GM21723 (cell line): ENCODE results near the gene IFNGR1.
A peak's percentile ranks its signal among the peaks of the same experiment; 100 is the strongest.
"Not testable (repeated sequence)": the region's sequence is repeated elsewhere in the genome, so short reads cannot be mapped to it uniquely, and the experiment has no call there.

ENCODE experiments used
- ATAC-seq: cut with Tn5 transposase; IDR thresholded peaks from one replicate; pipeline ENCODE4 v1.9.1; 2021; ENCODE audit warnings: mild to moderate bottlenecking, moderate library complexity; ENCODE audit not compliant: unreplicated experiment

Gene IFNGR1

DNA sequence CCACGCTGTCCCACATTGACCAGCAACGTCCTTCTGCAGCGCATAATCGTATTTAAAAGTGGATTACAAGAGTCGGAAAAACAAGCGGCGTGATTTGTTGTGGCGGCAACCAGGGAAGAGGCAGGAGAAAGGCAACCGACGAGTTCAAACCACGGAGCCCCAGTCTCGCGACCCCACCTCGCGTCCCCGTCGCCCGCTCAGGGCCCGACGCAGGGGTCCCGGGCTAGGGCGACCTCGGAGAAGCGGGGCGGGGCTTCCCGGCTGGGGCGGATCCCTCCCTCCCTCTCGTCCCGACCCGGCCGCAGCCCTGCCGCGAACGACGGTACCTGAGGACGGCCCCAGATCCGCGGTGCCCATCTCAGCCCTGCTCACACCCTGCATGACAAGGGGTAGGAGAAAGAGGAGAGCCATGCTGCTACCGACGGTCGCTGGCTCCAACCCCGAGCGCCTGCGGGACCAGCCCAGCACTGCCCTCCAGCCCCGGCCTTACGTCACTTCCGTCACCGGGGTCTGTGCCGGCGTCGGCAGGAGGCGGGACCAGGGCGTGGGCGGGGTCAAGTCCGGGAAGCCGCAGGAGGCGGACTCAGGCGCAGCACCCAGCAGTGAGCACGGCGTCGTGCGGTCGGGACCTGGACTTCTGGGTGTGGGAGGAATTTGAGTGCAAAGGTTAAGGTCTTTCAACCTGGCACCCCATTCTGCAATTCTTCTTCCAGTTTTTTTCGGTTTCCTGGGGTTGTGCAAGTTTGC is at the start of gene IFNGR1:
Gene IFNGR1 (minus strand): TSS at position 469 of the 747 bp plus-strand sequence. CDS start 58 bp downstream, at position 411.
- ATAC-seq = peak; percentile 84

DNA sequence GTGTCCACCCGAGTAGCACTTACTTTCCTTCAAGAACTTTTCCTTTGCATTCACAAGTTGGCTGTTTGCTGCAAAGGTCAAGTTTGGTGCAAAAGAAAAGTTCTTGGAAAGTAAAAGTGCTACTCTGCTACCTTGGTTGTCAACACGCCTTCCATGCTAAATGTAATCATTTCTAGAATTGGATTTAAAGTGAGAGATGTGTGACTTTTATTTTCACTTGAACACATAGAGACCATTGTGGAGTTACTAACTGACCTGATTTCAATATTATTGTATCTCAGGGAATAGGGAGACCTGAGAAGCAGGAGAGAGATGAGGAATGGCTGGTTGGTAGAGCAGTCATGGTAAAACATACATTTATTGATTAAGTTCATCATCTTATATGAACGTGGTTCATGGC is 49.7 kb upstream of the IFNGR1 start:
- no peak for ATAC-seq

DNA sequence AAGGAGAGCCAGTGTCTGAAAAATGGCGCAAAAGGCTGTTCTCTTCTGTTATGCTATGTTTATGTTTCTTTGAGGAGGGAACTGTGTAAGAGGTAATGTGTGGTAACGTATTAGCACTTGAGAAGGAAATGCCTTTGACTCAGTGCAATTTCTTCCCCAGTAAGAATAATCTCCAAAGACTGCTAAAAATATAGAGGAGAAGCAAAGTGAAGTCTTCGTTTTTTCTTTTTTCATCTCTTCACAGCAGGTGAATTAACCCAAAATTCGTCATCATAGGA is 47.1 kb upstream of the IFNGR1 start:
- ATAC-seq = no peak

DNA sequence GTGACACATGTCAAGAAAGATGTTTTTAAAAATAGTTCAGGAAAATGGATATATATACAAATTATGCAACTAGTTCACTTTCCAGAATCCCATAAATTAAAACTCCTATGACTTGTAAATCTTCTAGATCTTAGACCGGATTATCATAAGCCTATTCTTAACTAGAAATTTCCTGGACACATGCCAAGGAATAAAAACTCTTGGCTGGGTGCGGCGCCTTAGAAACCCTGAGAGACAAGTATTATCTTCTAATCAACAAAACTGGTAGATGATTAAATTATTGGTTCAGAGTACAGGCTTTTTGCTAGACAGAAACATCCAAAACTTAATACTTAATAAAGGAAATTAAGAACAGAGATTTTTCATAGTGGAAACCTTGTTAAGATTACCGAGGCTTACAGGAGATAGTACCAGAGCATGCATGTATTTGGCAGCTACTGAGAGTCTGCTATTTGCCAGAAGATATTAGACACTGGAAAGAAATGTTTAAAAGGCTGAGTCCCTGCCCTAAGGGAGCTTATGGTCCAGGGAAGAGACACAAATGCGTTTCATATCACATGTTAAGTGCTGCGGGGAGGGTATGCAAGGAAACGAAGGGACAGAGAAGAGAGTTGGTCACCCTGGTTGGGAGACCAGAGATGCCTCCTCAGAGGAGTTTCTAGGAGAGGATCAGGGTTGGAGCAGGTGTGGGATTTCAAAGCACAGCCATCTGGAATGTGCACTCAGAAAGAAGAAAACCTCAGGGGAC is 46.5 kb upstream of the IFNGR1 start:
- ATAC-seq = no peak

DNA sequence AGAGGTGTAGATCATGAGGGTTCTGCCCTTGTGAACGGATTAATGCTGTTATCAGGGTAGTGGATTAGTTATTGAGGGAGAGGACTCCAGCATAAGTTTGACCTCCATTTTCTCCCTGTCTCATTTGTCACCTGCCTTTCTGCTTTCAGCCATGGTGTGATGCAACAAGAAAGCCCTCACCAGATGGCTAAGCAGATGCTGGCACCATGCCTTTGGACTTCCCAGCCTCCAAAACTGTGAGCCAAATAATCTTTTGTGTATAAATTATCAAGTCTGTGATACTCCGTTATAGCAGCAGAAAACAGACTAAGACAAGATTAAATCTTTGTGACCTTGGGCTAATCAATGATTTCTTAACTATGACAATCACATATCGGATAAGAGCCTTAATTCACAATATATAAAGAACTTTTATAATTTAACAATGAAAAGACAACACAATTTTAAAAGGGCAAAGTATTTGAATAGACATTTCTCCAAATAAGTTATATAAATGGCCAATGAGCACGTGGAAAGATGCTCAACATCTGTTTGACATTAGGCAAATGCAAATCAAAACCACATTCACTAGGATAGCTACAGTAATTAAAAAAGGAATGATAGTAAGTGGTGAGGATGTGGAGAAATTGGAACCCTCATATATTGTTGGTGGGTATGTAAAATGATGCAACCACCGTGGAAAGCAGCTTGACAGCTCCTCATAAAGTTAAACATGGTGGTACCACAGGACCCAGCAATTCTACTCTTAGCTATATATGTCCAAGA is 45.3 kb upstream of the IFNGR1 start:
- no peak for ATAC-seq

DNA sequence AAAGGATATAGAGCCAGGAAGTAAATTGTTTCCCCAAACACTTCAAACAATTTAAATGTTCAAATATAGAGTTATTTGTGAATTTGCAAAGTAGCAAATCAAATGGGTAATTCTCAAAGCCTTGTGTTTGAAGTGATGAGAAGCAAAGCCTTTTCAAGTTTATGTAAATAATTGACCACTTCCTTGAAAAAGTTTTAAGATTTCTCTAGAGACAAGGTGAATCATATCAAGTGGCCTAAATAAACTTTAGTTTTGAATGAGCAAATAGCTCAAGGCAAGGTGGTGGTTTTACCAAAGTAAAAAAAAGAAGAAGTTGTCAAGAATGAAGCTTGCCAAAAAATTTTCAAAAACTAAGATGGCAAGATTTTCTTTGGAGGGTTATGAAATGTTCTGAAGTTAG is 42.6 kb upstream of the IFNGR1 start:
- no peak for ATAC-seq

DNA sequence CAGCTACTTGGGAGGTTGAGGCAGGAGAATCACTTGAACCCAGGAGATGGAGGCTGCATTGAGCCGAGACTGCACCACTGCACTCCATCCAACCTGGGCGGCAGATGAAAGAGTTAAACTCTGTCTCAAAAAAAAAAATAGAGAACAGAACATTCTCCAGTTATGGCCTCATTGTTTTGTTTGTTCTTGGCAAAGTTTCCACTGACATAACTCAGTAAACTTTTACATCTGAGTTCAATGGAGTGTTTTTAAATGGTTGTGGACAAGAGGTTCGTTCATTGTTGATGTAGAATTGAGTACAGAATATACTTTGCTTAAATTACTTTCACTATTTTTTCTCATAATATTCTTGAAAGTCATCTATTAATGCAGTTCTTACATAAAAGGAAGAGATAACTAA is 42.2 kb upstream of the IFNGR1 start:
- ATAC-seq = no peak

DNA sequence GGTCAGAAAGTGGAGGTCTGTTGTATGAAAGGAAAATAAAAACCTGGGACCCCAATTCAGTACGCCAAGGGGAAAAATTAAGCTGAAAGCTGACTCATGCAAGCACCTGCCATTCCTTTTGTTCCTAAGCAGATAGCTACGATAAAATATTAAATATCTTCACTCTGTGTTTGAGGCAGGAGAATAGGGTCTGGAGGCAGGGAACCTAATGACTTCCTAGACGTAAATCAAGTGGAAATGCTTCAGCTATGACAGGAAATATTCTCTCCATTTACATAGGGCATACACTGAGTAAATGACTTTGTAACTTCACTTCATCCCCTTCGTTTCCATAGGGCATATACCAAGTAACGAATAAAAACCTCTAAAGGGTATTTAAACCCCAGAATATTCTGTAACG is 41.0 kb upstream of the IFNGR1 start:
- no peak for ATAC-seq

DNA sequence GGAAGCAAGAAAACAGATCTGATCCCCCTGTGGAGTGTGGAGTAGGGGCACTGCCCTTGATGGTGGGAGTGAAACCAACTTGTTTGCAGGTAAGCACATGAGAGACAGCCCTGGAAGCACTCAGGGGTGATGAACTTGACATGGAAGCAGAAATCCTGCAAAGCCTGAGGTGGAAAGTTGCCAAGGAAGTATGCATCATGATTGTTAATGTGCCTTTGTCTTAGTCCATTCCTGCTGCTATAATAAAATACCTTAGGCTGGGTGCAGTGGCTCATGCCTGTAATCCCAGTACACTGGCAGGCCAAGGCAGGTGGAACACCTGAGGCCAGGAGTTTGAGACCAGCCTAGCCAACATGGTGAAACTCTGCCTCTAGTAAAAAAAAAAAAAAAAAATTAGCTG is 40.2 kb upstream of the IFNGR1 start:
- no peak for ATAC-seq

DNA sequence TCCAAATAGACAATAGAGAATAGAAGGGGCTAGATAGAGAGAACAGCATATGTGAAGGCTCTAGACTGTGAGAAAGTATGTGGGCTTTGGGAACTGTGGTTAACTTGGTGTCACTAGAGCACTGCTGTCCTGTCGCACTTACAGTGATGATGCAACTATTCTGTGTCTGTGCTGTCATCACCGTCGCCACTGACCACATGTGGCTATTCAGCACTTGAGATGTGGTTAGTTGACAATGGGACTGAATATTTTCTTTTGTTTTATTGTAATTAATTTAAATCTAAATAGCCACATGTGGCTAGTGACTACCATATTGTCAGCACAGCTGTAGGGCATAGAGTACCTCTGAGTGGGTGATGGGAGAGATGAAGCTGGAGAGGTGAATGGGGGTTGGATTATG is 39.0 kb upstream of the IFNGR1 start:
- ATAC-seq = no peak

DNA sequence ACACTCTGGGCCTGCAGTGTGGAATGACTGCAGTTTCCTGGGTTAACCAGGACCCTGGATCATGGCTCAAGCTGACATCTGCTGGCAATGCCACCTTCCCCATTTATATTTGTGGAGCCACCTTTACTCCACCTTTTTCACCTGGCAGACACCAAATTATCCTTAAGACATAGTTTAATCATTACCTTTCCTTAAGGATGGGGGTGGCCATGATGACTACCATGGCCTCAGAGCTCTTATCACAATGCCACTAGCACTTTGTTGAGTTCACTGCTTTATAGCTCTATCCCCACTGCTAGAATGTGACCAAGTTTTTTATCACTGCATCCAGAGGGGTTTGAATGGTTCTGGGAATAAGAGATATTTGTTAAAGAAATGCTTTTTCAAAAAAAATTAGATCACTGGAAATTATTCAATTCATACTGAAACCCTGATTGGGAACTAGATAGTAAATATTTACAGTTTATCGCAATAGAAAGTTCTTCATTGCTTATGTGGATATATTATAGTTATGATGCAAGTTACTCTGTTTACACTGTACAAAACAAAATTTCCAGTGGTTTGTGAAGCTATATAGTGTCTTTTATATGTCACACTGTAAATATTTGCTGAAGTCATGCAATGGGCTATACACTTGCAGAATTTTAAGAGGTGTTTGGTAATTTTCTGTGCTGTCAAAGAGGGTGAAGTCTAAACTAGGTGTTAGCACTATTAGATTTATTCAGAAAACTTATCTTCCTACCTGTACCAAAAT is 37.3 kb upstream of the IFNGR1 start:
- ATAC-seq = no peak

DNA sequence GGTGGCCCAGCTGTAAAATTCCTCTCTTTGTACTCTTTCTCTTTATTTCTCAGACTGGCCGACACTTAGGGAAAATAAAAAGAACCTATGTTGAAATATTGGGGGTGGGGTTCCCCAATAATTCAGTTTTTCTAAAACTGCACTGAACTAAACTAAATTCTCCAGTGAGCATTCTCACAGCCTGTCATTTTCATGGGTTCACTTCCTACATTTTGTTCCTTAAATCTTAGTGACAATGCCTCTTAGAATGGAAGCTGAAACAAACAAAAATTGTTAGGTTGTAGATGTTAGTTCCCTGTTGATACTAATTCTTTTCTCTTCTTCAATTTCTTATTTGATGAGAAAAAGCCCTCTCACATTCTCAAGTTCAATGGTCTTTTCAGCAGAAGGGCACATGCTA is 35.8 kb upstream of the IFNGR1 start:
- ATAC-seq = no peak

DNA sequence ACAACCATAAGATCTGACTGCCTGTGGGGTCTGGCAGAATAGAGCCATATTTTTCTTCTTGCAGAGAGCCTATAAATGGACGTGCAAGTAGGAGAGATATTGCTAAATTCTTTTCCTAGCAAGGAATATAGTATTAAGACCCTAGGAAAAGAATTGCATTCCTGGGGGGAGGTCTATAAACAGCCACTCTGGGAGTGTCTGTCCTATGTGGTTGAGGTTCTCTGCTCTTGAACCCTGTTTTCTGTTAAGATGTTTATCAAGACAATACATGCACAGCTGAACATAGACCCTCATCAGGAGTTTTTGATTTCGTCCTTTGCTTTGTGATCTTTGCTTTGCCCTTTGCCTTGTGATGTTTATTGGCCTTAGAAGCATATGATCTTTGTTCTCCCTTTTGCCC is 35.2 kb upstream of the IFNGR1 start:
- not testable (repeated sequence) for ATAC-seq

DNA sequence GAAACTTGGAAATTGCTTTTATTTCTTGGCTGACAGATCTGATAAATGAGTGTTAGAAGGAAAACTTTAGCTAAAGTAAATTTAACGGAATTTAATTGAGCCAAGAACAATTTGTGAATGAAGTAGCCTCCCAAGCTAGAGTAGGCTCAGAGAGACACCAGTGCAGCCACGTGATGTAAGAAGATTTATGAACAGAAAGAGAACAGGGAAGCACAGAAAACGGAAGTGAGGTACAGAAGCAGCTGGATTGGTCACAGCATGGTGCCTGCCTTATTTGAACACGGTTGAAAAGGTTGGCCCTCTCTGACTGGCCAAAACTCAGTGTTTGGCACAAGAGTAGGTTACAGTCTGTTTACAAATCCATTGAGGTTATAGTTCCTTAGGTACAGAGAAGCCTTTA is 29.5 kb upstream of the IFNGR1 start:
- no peak for ATAC-seq

DNA sequence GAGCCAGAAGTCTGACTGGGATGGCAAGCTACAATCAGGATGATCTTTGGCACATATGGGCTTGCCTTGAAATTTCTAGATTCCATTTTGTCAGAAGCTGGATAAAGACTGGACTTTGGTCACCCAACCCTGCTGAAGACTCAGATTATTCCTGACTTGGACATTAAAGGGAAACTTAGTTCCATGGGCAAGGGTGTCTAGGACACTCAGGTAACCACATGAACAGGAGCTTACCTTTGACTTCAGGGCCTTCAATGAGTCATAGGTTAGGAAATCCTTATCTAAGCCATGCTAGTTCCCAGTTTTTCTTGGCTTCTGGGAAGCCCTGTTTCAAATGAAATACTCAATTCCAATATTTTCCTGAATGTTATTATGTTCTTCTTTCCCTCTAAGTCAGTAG is 28.5 kb upstream of the IFNGR1 start:
- ATAC-seq = no peak

DNA sequence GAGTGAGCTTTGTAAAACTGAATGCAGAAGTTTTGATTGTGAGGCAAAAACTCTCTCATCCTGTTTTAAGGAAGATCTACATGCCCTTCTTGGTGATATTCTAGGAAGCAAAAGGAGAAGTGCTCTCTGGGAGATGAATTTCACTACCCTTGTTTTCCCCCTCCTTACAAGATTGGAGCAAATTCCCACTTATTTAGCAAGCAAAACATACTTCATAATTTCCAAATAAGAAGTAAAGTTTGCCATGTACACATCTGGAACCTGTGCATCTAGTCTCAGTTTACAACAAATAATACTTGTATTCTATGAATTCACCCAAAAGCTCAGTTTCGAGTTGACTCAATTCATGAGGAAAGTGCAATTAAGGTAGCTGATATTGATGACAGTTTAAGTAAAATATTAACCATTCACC is 27.6 kb upstream of the IFNGR1 start:
- no peak for ATAC-seq

DNA sequence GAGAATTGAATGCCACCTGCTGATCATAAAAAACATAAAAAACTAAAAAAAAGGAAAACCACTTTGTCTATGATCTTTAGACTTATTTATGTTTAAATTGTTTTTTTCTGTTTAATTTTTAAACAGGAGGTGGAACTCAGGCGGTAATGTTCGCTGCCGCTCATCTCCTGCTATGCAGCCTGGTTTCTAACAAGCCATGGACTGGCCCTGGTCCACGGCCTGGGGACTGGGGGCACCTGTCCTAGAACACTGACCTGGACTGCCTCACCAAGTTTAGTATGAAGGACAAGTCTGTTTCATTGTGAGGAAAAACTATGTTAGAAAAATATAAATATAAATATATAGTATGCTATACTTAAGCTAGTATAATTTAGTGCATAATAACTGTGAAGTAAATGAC is 27.0 kb upstream of the IFNGR1 start:
- no peak for ATAC-seq

DNA sequence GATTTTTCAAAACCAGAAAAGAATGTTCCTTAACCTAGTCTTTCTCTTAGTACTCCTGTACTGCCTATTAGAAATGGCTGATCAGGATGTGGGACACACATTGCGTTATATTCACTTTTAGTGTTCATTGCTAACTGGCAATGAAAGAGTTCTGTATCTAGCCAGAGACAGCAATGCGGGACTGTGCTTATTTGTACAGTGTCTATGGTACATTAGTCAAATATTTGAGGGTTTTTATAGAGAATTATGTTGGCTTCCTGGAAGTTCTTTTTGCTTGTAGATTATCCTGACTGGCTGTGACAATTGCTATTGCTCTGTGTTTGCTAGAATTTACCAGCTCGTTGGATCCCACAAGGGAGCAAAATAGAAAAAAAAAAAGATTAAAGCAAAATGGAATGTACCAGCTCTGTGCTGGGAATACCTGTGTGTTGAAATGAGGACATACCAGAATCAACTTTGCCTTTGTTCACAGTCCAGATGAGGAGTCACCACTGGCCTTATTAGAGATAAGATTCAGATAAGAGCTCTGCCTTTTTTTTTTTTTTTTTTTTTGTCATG is 22.4 kb upstream of the IFNGR1 start:
- ATAC-seq = no peak

DNA sequence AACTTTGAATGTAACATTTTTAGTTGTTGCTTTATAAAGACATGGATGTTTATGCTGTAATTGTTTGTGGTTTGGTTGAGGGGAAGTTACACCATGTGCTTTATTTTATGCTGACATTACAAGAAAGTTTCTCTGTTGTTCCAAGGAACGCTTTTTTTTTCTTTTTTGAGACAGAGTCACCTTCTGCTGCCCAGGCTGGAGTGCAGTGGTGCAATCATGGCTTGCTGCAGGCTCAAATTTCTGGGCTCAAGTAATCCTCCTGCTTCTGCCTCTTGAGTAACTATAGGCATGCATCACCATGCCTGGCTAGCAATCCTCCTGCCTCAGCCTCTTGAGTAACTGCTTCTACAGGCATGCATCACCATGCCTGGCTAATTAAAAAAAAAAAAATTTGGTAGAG is 21.0 kb upstream of the IFNGR1 start:
- ATAC-seq = no peak

DNA sequence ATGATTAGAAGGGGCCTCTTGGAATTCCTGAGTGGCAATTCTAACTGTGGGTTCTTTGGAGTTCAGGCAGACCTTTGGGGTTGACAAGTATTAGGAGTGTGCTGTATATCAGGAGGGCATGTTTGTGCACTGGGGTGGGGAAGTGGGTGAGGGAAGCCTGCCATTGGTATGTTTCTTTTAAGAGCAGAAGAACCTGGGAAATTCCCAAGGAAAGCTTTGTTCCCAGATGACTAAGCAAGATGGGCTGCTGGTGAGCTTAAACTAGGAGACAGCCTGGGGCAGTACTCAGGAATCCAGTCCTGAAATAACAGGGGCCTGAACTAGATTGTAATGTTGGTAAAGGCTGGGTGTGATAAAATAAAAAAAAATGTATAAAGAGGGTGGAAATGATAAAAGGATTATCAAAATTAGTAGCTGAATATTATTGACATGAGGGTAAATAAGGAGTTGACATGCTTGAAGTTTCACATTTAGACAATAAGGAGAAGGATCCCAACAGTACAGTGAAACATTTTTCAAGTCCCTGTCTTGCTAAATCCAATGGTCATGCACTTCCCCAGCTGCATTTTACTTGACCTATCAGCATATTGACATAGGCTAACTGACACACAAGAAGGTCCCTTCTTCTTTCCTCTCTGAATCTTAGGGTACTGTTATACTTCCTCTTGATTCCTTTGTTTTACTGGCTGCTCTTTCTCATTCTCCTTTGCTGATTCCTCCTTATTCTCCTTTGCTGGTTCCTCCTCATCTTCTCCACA is 18.4 kb upstream of the IFNGR1 start:
- no peak for ATAC-seq
